Choroid plexus epithelial cell (primary cell): Measurements from ENCODE around the gene LIMK1.

Experiments used
- DNase-seq: peaks from one replicate; pipeline ENCODE4 v3.0.0-alpha.2; 2010; ENCODE audit warnings: low read depth
- H3K4me3 ChIP-seq: 2 replicates; pipeline ENCODE4 v1.5.1; 2011; ENCODE audit warnings: low read depth, mild to moderate bottlenecking, control low read depth, low read length, moderate library complexity
- CTCF ChIP-seq: conservative IDR thresholded peaks from 2 replicates; pipeline ENCODE4 v1.5.1; 2011; ENCODE audit warnings: low read depth, mild to moderate bottlenecking, control low read depth, inconsistent platforms, low read length, moderate library complexity

The LIMK1 gene

GRCh38 chr7:74063223-74063641 lies 20.4 kb upstream of the LIMK1 start:
- no peak overlapping the region for H3K4me3 ChIP-seq
- TF ChIP-seq CTCF = no peak
- no peak for DNase-seq

- no peak for TF ChIP-seq CTCF
- H3K4me3 ChIP-seq = no peak overlapping the region
- no peak for DNase-seq
These were observed 20.0 kb upstream of the LIMK1 start for GRCh38 chr7:74063646-74064045.

GRCh38 chr7:74064696-74065095 lies 18.9 kb upstream of the LIMK1 start:
- no peak for TF ChIP-seq CTCF
- no peak for DNase-seq
- no peak overlapping the region for H3K4me3 ChIP-seq

- no peak for TF ChIP-seq CTCF
- no peak overlapping the region for H3K4me3 ChIP-seq
- DNase-seq = no peak
These were observed 17.0 kb upstream of the LIMK1 start for GRCh38 chr7:74066626-74067025.

GRCh38 chr7:74068378-74069085 lies 15.1 kb upstream of the LIMK1 start:
- H3K4me3 ChIP-seq = no peak overlapping the region
- no peak for DNase-seq
- no peak for TF ChIP-seq CTCF

GRCh38 chr7:74069086-74069541 lies 14.5 kb upstream of the LIMK1 start:
- DNase-seq = no peak
- TF ChIP-seq CTCF = no peak
- no peak overlapping the region for H3K4me3 ChIP-seq
